GM12864 (cell line): ENCODE measurements around the gene CYP4F8.

Experiments
- DNase-seq: peaks from one replicate; pipeline ENCODE4 v3.0.0-alpha.2; 2011; ENCODE audit warnings: low read depth
- H3K4me3 ChIP-seq: 2 replicates; pipeline ENCODE4 v1.5.1; 2011; ENCODE audit warnings: mild to moderate bottlenecking, low read depth, low read length, control low read depth
- TF ChIP-seq, protein P1 (sequence below): IDR thresholded peaks from 2 replicates; pipeline ENCODE4 v1.5.1; 2011; ENCODE audit warnings: low read depth, mild to moderate bottlenecking, moderate library complexity, low read length, control low read depth, inconsistent platforms; ENCODE audit errors: missing control alignments

The CYP4F8 gene

GRCh38 chr19:15639596-15639995 lies 24.6 kb downstream of the CYP4F8 start:
- TF ChIP-seq, protein P1, sequence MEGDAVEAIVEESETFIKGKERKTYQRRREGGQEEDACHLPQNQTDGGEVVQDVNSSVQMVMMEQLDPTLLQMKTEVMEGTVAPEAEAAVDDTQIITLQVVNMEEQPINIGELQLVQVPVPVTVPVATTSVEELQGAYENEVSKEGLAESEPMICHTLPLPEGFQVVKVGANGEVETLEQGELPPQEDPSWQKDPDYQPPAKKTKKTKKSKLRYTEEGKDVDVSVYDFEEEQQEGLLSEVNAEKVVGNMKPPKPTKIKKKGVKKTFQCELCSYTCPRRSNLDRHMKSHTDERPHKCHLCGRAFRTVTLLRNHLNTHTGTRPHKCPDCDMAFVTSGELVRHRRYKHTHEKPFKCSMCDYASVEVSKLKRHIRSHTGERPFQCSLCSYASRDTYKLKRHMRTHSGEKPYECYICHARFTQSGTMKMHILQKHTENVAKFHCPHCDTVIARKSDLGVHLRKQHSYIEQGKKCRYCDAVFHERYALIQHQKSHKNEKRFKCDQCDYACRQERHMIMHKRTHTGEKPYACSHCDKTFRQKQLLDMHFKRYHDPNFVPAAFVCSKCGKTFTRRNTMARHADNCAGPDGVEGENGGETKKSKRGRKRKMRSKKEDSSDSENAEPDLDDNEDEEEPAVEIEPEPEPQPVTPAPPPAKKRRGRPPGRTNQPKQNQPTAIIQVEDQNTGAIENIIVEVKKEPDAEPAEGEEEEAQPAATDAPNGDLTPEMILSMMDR, result no peak
- DNase-seq, result no peak
- H3K4me3 ChIP-seq, result no peak overlapping the region

- no peak within 1 kb of the TSS for H3K4me3 ChIP-seq
- DNase-seq, result no peak
- TF ChIP-seq, protein P1, result no peak
Observed at GRCh38 chr19:15640294-15640903, 25.4 kb downstream of the CYP4F8 start, which contains the start of gene CYP4F3. Gene CYP4F3 (plus strand): TSS chr19:15640897. CDS start chr19:15641416, 519 bp downstream.

- DNase-seq, result no peak
- TF ChIP-seq, protein P1, result no peak
- H3K4me3 ChIP-seq, result no peak overlapping the region
Observed at GRCh38 chr19:15640904-15641597, 26.0 kb downstream of the CYP4F8 start.

DNA sequence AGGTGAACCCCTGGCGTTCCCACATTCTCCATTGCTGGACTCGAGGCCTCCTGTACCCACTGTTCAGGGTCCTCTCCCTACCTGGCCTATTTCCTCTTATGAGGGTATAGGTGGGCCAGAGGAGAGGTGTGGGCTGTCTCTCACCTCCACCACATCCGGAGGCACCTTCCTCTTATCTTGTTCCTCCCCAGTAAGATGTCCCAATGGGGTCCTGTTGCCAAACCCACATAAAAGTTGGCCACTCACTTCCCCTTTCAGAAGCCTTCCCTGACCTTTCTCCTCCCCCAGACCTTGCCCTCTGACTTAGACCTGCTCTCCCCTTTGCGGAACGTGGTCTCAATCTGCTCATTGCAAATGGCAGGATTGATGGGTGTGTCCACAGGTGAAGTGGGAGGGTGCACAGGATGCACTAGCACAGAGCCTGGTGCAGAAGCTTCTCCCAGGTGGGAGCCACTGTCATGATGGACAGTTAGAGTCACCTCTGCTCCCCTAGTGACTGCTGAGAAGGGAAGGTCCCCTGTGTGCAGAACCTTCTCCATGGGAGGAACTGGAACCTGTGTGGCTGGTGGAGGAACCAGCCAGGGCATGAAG lies 27.0 kb downstream of the CYP4F8 start:
- H3K4me3 ChIP-seq, result no peak overlapping the region
- DNase-seq, result no peak
- TF ChIP-seq, protein P1, result no peak

- TF ChIP-seq, protein P1, result no peak
- H3K4me3 ChIP-seq, result no peak overlapping the region
- no peak for DNase-seq
Observed at GRCh38 chr19:15642807-15643206, 27.8 kb downstream of the CYP4F8 start.

GRCh38 chr19:15643387-15643786 lies 28.4 kb downstream of the CYP4F8 start:
- no peak overlapping the region for H3K4me3 ChIP-seq
- no peak for DNase-seq
- TF ChIP-seq, protein P1, result no peak
